ENCODE results near the gene JAZF1. TPM values are rescaled to one million over a fixed set of nuclear protein-coding genes. Genes with fewer than 3 reads are reported as not detected.

The JAZF1 gene
- total and polyA plus RNA-seq, 2 experiments from 2014 or later, result 13.8 to 19.6 TPM

- WGBS, 2 experiments (ENCODE audit: low coverage in 1 of 2, low lambda C conversion rate in 2 of 2, missing lambda C conversion rate in 2 of 2), result 75 to 77% methylated on average over 8 of the region's 8 CpGs
- H3K4me1 ChIP-seq (ENCODE audit: insufficient read depth), result peaks cover 43% of the 10 kb centered on the region
- peaks cover 23% of the 10 kb centered on the region for H3F3A ChIP-seq (ENCODE audit: insufficient read depth)
- H3K27me3 ChIP-seq (replicated peaks; ENCODE audit: insufficient read depth), result no peaks in the 10 kb centered on the region
- no peaks in the 10 kb centered on the region for H4K20me1 ChIP-seq (ENCODE audit: insufficient read depth)
- no peaks in the 10 kb centered on the region for H3K9me2 ChIP-seq (ENCODE audit: insufficient read depth)
- H2AFZ ChIP-seq, result no peak overlapping the region; the same call in 1 of the 2 replicates
- DNase-seq, result peak; percentile 51
- H3K9ac ChIP-seq, result no peak overlapping the region
- H3K36me3 ChIP-seq (ENCODE audit: low read depth), result no peaks in the 10 kb centered on the region
- peak overlapping the region; percentile 65; the same call in 1 of the 2 replicates for H3K27ac ChIP-seq
- no peak overlapping the region for H3K4me3 ChIP-seq
- H3K4me2 ChIP-seq (ENCODE audit: unreplicated experiment), result peak overlapping the region; percentile 7
- in situ Hi-C loops (cut with MboI), result no loop called here
- no peak for TF ChIP-seq EZH2phosphoT487 (IDR thresholded peaks at IDR 0.05; ENCODE audit: insufficient read depth, low read depth)
- no peak for TF ChIP-seq EZH2 (IDR thresholded peaks at IDR 0.05; ENCODE audit: insufficient read depth, poor library complexity, severe bottlenecking)
- no peaks in the 10 kb centered on the region for H3K9me3 ChIP-seq (ENCODE audit: low read depth)
- peaks cover 91% of the 10 kb centered on the region for H3K79me2 ChIP-seq (ENCODE audit: insufficient read depth)
Observed at GRCh38 chr7:28174901-28175661, 5.5 kb downstream of the JAZF1 start.

DNA sequence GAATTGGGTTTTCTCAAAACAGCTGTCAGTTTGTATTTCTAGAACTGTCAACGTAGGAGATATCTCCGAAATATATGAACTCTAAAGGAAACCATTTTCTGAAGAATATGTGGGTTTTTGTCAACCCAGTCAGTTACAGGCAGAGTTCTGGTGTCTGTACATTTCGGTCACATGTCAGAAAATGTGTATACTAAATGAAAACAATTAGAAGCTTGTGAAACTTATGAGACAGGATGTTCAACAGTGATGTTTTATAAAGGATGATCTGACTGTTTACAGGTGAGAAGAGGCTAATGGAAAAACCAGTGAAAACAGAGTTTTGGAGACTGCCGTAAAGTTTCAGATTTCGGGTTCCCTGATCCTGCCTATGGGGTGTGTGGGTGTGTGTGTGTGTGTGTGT, 6.2 kb downstream of the JAZF1 start:
- Histone ChIP-seq H2AFZ (no peak overlapping the region), H3K4me1 (ENCODE audit: insufficient read depth) (peaks cover 43% of the 10 kb centered on the region), H3K4me2 (ENCODE audit: unreplicated experiment) (no peak overlapping the region), H3K9ac (no peak overlapping the region), H3K9me3 (ENCODE audit: low read depth) (no peaks in the 10 kb centered on the region), H3K9me2 (ENCODE audit: insufficient read depth) (no peaks in the 10 kb centered on the region), H3K79me2 (ENCODE audit: insufficient read depth) (peaks cover 97% of the 10 kb centered on the region), H3K27me3 (replicated peaks; ENCODE audit: insufficient read depth) (no peaks in the 10 kb centered on the region), H3K27ac (no peak overlapping the region), H4K20me1 (ENCODE audit: insufficient read depth) (no peaks in the 10 kb centered on the region), H3K36me3 (ENCODE audit: low read depth) (no peaks in the 10 kb centered on the region), H3K4me3 (no peak overlapping the region), H3F3A (ENCODE audit: insufficient read depth) (peaks cover 25% of the 10 kb centered on the region)
- no peak for TF ChIP-seq EZH2phosphoT487 (IDR thresholded peaks at IDR 0.05; ENCODE audit: insufficient read depth, low read depth)
- no peak for TF ChIP-seq EZH2 (IDR thresholded peaks at IDR 0.05; ENCODE audit: insufficient read depth, poor library complexity, severe bottlenecking)
- 94 to 96% methylated on average over 5 of the region's 5 CpGs for WGBS, 2 experiments (ENCODE audit: low coverage in 1 of 2, low lambda C conversion rate in 2 of 2, missing lambda C conversion rate in 2 of 2)
- DNase-seq, result no peak
- in situ Hi-C loops (cut with MboI), result no loop called here

GRCh38 chr7:28173531-28173930, 7.1 kb downstream of the JAZF1 start:
- peaks cover 100% of the 10 kb centered on the region for H3K79me2 ChIP-seq (ENCODE audit: insufficient read depth)
- no peak for TF ChIP-seq EZH2phosphoT487 (IDR thresholded peaks at IDR 0.05; ENCODE audit: insufficient read depth, low read depth)
- TF ChIP-seq EZH2 (IDR thresholded peaks at IDR 0.05; ENCODE audit: insufficient read depth, poor library complexity, severe bottlenecking), result no peak

GRCh38 chr7:28172958-28173357, 7.6 kb downstream of the JAZF1 start:
- H3K4me2 ChIP-seq (ENCODE audit: unreplicated experiment), result no peak overlapping the region
- H3K27me3 ChIP-seq (replicated peaks; ENCODE audit: insufficient read depth), result no peaks in the 10 kb centered on the region
- TF ChIP-seq EZH2phosphoT487 (IDR thresholded peaks at IDR 0.05; ENCODE audit: insufficient read depth, low read depth), result no peak
- TF ChIP-seq EZH2 (IDR thresholded peaks at IDR 0.05; ENCODE audit: insufficient read depth, poor library complexity, severe bottlenecking), result no peak
- H3K36me3 ChIP-seq (ENCODE audit: low read depth), result no peaks in the 10 kb centered on the region
- H3K9ac ChIP-seq, result no peak overlapping the region
- no peaks in the 10 kb centered on the region for H4K20me1 ChIP-seq (ENCODE audit: insufficient read depth)
- DNase-seq, result no peak
- H3K9me3 ChIP-seq (ENCODE audit: low read depth), result no peaks in the 10 kb centered on the region
- H3K9me2 ChIP-seq (ENCODE audit: insufficient read depth), result no peaks in the 10 kb centered on the region
- peaks cover 33% of the 10 kb centered on the region for H3F3A ChIP-seq (ENCODE audit: insufficient read depth)
- H2AFZ ChIP-seq, result no peak overlapping the region
- H3K4me3 ChIP-seq, result no peak overlapping the region
- peaks cover 100% of the 10 kb centered on the region for H3K79me2 ChIP-seq (ENCODE audit: insufficient read depth)
- 95% methylated on average over 3 of the region's 3 CpGs for WGBS, 2 experiments (ENCODE audit: low coverage in 1 of 2, low lambda C conversion rate in 2 of 2, missing lambda C conversion rate in 2 of 2)
- in situ Hi-C loops (cut with MboI), result no loop called here
- H3K4me1 ChIP-seq (ENCODE audit: insufficient read depth), result peaks cover 44% of the 10 kb centered on the region
- no peak overlapping the region for H3K27ac ChIP-seq

More at GRCh38 chr7:28173531-28173930, 7.1 kb downstream of the JAZF1 start:
- Histone ChIP-seq H3K4me2 (ENCODE audit: unreplicated experiment) (no peak overlapping the region), H3K27ac (no peak overlapping the region), H3K9ac (no peak overlapping the region), H3K4me1 (ENCODE audit: insufficient read depth) (peaks cover 46% of the 10 kb centered on the region), H3K9me3 (ENCODE audit: low read depth) (no peaks in the 10 kb centered on the region), H3F3A (ENCODE audit: insufficient read depth) (peaks cover 33% of the 10 kb centered on the region), H3K27me3 (replicated peaks; ENCODE audit: insufficient read depth) (no peaks in the 10 kb centered on the region), H3K36me3 (ENCODE audit: low read depth) (no peaks in the 10 kb centered on the region), H4K20me1 (ENCODE audit: insufficient read depth) (no peaks in the 10 kb centered on the region), H3K9me2 (ENCODE audit: insufficient read depth) (no peaks in the 10 kb centered on the region), H2AFZ (no peak overlapping the region), H3K4me3 (no peak overlapping the region)
- in situ Hi-C loops (cut with MboI), result no loop called here
- DNase-seq, result no peak
- 86 to 91% methylated on average over 1 of the region's 1 CpG for WGBS, 2 experiments (ENCODE audit: low coverage in 1 of 2, low lambda C conversion rate in 2 of 2, missing lambda C conversion rate in 2 of 2)

Data from GM23248 (cell line).